GM18909 (cell line): ENCODE data around the gene CSF2RB.

Experiments
- ATAC-seq: cut with Tn5 transposase; IDR thresholded peaks from one replicate; pipeline ENCODE4 v1.9.1; 2021; ENCODE audit warnings: mild to moderate bottlenecking; ENCODE audit not compliant: unreplicated experiment, poor library complexity

The CSF2RB gene

GRCh38 chr22:36934418-36935312 is 21.2 kb downstream of the CSF2RB start:
- no peak for ATAC-seq

DNA sequence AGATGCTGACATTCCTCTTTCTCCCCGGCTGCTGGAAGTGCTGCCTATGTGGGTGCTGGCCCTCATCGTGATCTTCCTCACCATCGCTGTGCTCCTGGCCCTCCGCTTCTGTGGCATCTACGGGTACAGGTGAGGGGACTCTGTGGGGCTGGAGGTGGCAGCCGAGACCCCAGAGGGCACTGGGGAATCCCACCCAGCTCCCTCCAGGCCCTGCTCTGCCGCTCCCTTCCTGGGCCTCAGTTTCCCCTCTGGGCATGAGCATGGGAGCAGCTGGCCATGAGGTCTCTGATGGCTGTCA is 21.8 kb downstream of the CSF2RB start:
- no peak for ATAC-seq

- no peak for ATAC-seq
These were observed 22.3 kb downstream of the CSF2RB start for GRCh38 chr22:36935694-36936093.

DNA sequence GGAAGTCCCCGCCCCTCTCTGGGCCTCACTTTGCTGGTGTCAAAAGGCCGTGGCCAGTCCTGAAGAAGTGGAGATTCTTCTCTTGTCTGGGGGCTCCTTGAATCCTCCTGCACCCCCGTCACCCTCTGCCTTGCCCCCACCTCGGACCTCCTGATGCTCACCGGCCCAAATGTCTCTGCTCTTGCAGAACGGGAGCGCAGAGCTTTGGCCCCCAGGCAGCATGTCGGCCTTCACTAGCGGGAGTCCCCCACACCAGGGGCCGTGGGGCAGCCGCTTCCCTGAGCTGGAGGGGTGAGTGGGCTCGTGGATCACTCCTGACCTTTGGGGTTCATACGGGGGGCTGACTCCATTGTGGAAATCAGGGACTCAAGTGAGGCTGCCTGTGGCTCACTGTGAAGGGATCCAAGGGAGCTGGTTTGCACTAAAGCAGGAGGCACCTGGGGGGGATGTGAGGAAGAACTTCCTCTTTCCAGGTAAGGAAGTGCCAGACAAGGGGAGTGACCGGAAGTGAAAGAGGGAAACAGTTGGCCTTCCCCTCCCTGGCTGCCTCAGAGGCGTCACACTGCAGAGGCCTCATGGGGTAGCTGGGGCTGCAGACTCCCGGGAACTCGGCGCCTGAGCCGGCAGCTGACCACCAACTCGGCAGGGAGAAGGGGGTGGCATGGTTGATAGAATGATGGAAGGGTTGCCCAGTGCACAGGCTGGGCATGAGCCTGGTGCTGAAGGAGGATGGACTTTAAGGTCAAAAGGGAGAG is 23.1 kb downstream of the CSF2RB start:
- no peak for ATAC-seq

DNA sequence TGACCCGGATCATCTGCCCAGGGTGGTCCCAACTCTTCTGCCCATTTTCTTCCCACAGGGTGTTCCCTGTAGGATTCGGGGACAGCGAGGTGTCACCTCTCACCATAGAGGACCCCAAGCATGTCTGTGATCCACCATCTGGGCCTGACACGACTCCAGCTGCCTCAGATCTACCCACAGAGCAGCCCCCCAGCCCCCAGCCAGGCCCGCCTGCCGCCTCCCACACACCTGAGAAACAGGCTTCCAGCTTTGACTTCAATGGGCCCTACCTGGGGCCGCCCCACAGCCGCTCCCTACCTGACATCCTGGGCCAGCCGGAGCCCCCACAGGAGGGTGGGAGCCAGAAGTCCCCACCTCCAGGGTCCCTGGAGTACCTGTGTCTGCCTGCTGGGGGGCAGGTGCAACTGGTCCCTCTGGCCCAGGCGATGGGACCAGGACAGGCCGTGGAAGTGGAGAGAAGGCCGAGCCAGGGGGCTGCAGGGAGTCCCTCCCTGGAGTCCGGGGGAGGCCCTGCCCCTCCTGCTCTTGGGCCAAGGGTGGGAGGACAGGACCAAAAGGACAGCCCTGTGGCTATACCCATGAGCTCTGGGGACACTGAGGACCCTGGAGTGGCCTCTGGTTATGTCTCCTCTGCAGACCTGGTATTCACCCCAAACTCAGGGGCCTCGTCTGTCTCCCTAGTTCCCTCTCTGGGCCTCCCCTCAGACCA is 24.0 kb downstream of the CSF2RB start:
- no peak for ATAC-seq

DNA sequence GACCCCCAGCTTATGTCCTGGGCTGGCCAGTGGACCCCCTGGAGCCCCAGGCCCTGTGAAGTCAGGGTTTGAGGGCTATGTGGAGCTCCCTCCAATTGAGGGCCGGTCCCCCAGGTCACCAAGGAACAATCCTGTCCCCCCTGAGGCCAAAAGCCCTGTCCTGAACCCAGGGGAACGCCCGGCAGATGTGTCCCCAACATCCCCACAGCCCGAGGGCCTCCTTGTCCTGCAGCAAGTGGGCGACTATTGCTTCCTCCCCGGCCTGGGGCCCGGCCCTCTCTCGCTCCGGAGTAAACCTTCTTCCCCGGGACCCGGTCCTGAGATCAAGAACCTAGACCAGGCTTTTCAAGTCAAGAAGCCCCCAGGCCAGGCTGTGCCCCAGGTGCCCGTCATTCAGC is 24.6 kb downstream of the CSF2RB start:
- ATAC-seq, result no peak

DNA sequence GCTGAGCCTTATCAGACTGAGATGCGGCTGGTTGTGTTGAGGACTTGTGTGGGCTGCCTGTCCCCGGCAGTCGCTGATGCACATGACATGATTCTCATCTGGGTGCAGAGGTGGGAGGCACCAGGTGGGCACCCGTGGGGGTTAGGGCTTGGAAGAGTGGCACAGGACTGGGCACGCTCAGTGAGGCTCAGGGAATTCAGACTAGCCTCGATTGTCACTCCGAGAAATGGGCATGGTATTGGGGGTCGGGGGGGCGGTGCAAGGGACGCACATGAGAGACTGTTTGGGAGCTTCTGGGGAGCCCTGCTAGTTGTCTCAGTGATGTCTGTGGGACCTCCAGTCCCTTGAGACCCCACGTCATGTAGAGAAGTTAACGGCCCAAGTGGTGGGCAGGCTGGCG is 25.5 kb downstream of the CSF2RB start:
- no peak for ATAC-seq

DNA sequence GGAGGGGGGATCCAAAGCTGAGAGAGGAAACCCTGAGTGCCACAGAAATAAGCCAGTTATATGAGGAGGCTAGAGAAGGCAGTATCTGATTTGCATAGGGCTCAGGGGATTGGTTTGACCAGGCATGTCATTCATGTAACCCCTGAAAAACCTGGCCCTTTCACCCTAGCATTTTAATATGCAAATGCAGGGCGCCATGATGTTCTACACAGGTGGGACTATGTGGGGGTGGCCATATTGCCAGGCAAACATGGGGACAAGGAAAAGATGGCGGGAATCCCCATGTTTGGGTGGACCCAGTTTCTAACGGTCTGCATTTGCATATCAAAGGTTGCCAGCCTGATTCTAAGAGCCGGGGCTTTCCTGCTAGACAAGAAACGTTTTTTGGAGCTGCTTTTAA is 27.2 kb downstream of the CSF2RB start:
- no peak for ATAC-seq

DNA sequence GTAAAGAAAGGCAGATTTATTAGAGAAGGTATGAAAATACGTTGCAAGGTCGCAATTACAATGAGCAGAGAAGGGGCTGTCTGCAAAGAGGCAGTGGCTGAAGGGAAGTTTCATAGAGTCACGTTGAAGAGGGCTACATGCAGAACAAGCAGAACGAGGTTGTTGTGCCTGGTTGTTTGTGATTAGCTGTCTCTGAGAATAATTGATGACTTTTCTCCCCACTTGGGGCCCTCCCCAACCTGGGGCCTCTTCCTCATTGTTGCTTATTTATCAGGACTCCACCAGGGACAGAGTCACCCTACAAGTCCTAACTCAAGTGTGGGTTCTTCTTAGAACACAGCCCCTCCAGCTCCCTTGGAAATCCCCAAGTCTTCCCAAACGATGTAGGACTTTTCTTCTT is 29.1 kb downstream of the CSF2RB start:
- no peak for ATAC-seq

GRCh38 chr22:36946421-36947158 is 33.2 kb downstream of the CSF2RB start:
- ATAC-seq, result no peak

DNA sequence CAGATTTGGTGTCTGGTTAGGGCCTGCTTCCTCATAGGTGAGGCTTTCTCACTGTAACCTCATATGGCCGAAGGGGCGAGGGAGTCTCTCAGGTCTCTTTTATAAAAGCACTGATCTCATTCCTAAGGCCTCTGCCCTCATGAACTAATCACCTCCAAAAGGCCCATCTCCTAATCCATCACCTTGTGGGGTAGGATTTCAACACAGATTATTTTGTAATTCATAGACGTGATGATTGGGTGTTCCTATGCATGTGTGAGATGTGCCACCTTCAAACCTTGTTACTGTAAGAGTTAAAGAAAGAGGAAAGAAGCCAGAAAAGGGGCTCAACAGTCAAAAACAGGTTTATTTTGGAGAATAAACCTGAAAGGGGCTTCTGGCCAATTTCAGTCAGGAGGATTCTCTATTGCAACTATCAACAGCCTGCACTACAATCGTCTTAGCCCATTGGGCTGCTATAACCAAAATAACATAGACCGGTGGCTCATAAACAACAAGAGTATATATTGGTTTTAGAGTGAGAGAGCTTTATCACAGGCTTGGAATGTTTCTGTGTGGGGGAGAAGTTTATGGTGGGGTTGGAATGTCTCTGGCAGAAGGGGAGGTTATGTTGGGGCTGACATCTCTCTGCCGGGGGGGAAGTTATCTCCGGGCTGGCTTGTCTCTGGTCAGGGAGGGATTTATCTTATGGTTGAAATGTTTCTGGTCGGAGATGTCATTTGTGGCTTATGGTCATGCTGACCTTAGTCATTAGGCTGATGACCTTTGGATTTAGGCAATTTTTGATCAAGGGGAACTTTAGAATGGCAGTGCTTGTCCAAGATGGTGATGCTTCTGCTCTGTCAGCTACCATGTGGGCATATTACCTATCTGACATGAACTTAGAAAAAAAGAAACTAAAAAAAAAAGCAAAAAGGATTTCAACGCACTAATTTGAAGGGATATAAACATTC is 35.1 kb downstream of the CSF2RB start:
- ATAC-seq, result no peak

GRCh38 chr22:36950797-36951590 is 37.6 kb downstream of the CSF2RB start:
- no peak for ATAC-seq

GRCh38 chr22:36951746-36952145 is 38.3 kb downstream of the CSF2RB start:
- no peak for ATAC-seq

GRCh38 chr22:36953239-36954080 is 40.0 kb downstream of the CSF2RB start:
- ATAC-seq, result no peak

GRCh38 chr22:36954251-36955014 is 41.0 kb downstream of the CSF2RB start:
- no peak for ATAC-seq

DNA sequence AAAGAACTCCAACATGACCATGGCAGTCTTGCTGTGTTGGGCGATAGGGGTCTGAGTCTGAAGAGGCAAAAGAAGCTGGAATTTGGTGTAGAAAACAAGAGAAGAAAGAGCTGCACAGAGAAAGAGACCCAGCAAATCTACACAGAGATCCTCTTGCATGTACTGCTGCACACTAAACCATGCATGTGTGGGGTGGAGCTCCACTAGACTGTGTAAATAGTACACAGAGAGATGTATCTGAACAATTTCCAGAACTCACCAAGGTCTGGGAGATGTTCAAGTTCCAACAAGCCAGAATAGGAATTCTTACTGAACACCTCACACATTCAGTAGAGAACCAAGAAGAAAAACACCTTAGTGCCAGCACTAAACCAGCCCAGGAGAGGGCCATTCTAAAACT is 42.3 kb downstream of the CSF2RB start:
- no peak for ATAC-seq

DNA sequence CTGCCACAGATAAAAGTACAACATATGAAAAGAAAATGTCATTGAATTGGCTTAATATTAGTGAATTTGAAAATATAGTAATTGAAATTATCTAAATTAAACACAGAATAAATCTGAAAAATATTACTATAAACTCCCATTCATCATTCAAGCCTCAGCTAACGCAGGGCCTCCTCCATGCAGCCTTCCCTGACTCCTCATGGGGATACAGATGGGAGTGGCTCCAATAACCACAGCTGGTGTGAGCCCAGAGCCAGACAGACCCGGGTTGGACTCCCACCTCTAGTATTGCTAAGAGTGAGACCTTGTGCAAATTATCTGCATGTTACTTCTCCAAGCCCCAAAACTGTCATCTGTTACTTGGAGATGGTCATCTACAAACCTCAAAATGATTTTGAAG is 44.9 kb downstream of the CSF2RB start:
- ATAC-seq, result no peak
